Transverse colon (tissue), 4 donors: ENCODE data around the gene FKBP15. TPM values are rescaled to one million over a fixed set of nuclear protein-coding genes. Genes with fewer than 3 reads are reported as not detected.

Source experiments
- DNase-seq: peaks from one replicate; pipeline ENCODE4 v3.0.0-alpha.2; 2019
- H3K27ac ChIP-seq, 4 donors: fragments of 200-600 bp; sonication (generic); 2 replicates each; pipeline ENCODE4 v1.5.1; 2016 to 2018; ENCODE audit warnings: inconsistent platforms in 4 of 4
- H3K27me3 ChIP-seq: fragments of 200-600 bp; sonication (generic); 2 replicates; pipeline ENCODE4 v1.5.1; 2017; ENCODE audit warnings: inconsistent platforms
- H3K36me3 ChIP-seq, 4 donors: fragments of 200-600 bp; sonication (generic); 2 replicates each; pipeline ENCODE4 v1.5.1; 2017 to 2019; ENCODE audit warnings: inconsistent platforms in 4 of 4
- H3K4me1 ChIP-seq, 4 donors: fragments of 200-600 bp; sonication (generic); 2 replicates each; pipeline ENCODE4 v1.5.1; 2017 to 2020; ENCODE audit warnings: inconsistent platforms in 4 of 4
- H3K4me3 ChIP-seq, 4 donors: fragments of 200-600 bp; sonication (generic); 1 replicate in 1 of 4; 2 replicates in 3 of 4; pipeline versions ENCODE4 v1.5.1 to v1.6.1; 2017 to 2019; ENCODE audit warnings: inconsistent platforms in 4 of 4
- H3K9me3 ChIP-seq, 2 donors: fragments of 200-600 bp; sonication (generic); 2 replicates each; pipeline ENCODE4 v1.5.1; 2017 to 2019; ENCODE audit warnings: inconsistent platforms in 2 of 2
- EP300 ChIP-seq: sonication (generic); formaldehyde crosslinking; IDR thresholded peaks from one replicate; pipeline ENCODE4 v1.6.1; 2017; ENCODE audit warnings: antibody characterized with exemption, low read depth
- POLR2A ChIP-seq: fragments of 450-650 bp; IDR thresholded peaks from one replicate; pipeline ENCODE4 v1.6.1; 2016; ENCODE audit warnings: antibody characterized with exemption, mild to moderate bottlenecking, moderate library complexity
- POLR2AphosphoS5 ChIP-seq, 3 donors: sonication (generic); formaldehyde crosslinking; IDR thresholded peaks; one replicate each; pipeline ENCODE4 v1.6.1; 2016; ENCODE audit warnings: antibody characterized with exemption in 3 of 3
- WGBS, 2 donors: methylation state at CpG; one replicate each; pipeline ENCODE4 v1.1.5; 2018; ENCODE audit warnings: low coverage in 1 of 2; 5-methylcytosine and 5-hydroxymethylcytosine counted together
- in situ Hi-C, 4 donors: fragments of 200-750 bp; cut with MboI; loops; one replicate each; pipeline versions ENCODE4 v1.15.0 to v1.15.1; 2017; ENCODE audit warnings: low sequenced_read_pairs in 3 of 4, low pct_ligation_motif_present in 1 of 4, low pct_unique_long_range_greater_than_20kb in 1 of 4
- intact Hi-C: fragments of 100-400 bp; cut with DNase I; formaldehyde crosslinking; loops from one replicate; pipeline ENCODE4 v1.15.1; 2023; ENCODE audit warnings: low total_unique reads
- total RNA-seq, 4 donors: library from RNA; depleted of rRNA; stranded (reverse); fragments of >200 nt; gene quantifications; one replicate each; pipeline ENCODE4 v1.1.0, GENCODE V29; 2016
- TF ChIP-seq, protein P1 (sequence below), 5 experiments: fragments of 200-600 bp in 3 of 5; fragments of 450-650 bp in 2 of 5; sonication (generic) in 3 of 5; IDR thresholded peaks; 1 replicate in 2 of 5; 2 replicates in 3 of 5; pipeline ENCODE4 v1.5.1; 2016 to 2017; ENCODE audit warnings: antibody characterized with exemption in 5 of 5, inconsistent platforms in 3 of 5, mild to moderate bottlenecking in 2 of 5, moderate library complexity in 1 of 5

Gene FKBP15
- total RNA-seq, 4 donors from 2014 or later: 21.4 to 33.8 (median 23.3) TPM

- intact Hi-C loops: no loop called here
- Histone ChIP-seq H3K4me3 (peak overlapping the region; percentile 73 to 95 (median 80)), H3K36me3 (no peaks in the 10 kb centered on the region), H3K27ac (peak overlapping the region; percentile 89 to 95 (median 92)), H3K4me1 (peaks cover 17 to 42% (median 31%) of the 10 kb centered on the region in 4 donors), H3K27me3 (no peaks in the 10 kb centered on the region), H3K9me3 (no peaks in the 10 kb centered on the region)
- 11% methylated on average over 20 of the region's 20 CpGs; no CpG with 5 or more reads in 1 of the 2 donors for WGBS, 2 donors
- no peak for DNase-seq
- no peak for TF ChIP-seq POLR2A
- TF ChIP-seq POLR2AphosphoS5 (IDR thresholded peaks at IDR 0.05): no peak
- no peak for TF ChIP-seq EP300
- TF ChIP-seq, protein P1, sequence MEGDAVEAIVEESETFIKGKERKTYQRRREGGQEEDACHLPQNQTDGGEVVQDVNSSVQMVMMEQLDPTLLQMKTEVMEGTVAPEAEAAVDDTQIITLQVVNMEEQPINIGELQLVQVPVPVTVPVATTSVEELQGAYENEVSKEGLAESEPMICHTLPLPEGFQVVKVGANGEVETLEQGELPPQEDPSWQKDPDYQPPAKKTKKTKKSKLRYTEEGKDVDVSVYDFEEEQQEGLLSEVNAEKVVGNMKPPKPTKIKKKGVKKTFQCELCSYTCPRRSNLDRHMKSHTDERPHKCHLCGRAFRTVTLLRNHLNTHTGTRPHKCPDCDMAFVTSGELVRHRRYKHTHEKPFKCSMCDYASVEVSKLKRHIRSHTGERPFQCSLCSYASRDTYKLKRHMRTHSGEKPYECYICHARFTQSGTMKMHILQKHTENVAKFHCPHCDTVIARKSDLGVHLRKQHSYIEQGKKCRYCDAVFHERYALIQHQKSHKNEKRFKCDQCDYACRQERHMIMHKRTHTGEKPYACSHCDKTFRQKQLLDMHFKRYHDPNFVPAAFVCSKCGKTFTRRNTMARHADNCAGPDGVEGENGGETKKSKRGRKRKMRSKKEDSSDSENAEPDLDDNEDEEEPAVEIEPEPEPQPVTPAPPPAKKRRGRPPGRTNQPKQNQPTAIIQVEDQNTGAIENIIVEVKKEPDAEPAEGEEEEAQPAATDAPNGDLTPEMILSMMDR (IDR thresholded peaks at IDR 0.05): no peak
- in situ Hi-C loops: no loop called here
Measured at GRCh38 chr9:113221800-113222481, 864 bp upstream of the FKBP15 start.

- Histone ChIP-seq H3K27ac (peak overlapping the region; percentile 89 to 95 (median 92)), H3K4me1 (peaks cover 17 to 46% (median 31%) of the 10 kb centered on the region in 4 donors), H3K27me3 (no peaks in the 10 kb centered on the region), H3K36me3 (no peaks in the 10 kb centered on the region), H3K4me3 (peak overlapping the region; percentile 73 to 95 (median 81)), H3K9me3 (no peaks in the 10 kb centered on the region)
- TF ChIP-seq POLR2A (no peak), POLR2AphosphoS5 (IDR thresholded peaks at IDR 0.05) (no peak), EP300 (no peak)
- TF ChIP-seq, protein P1 (IDR thresholded peaks at IDR 0.05): no peak
- no peak for DNase-seq
- in situ Hi-C loops: no loop called here
- WGBS, 2 donors: 4% methylated on average over 7 to 11 of the region's 11 CpGs
- intact Hi-C loops: no loop called here
Measured at GRCh38 chr9:113220467-113221002, 542 bp downstream of the FKBP15 start.

DNA sequence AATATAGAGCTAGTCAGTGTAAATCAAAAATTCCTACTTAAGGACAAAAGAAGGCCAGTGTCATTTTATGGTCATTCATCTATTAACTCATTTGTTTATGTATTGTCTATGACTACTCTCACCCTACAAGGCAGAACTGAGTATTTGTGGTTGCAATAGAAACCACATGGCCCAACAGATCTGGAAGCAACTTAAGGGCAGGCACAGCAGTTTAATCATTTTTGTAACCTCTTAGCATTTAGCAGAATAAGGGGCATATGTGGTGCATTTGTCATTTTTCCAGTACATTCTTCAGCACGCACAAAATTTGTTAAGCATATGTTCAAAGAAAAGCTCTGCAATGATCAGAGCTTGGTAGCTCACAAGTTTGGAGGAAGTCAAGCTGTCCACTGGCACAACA is 1.1 kb downstream of the FKBP15 start:
- Histone ChIP-seq H3K27me3 (no peaks in the 10 kb centered on the region), H3K27ac (peak overlapping the region; percentile 89 to 95 (median 92)), H3K4me1 (peaks cover 17 to 46% (median 31%) of the 10 kb centered on the region in 4 donors), H3K9me3 (no peaks in the 10 kb centered on the region), H3K36me3 (no peaks in the 10 kb centered on the region), H3K4me3 (peak overlapping the region in 3 of 4 donors; percentile 73 to 95 (median 85))
- intact Hi-C loops: no loop called here
- in situ Hi-C loops: no loop called here
- no peak for TF ChIP-seq POLR2A
- TF ChIP-seq, protein P1 (IDR thresholded peaks at IDR 0.05): no peak
- TF ChIP-seq POLR2AphosphoS5 (IDR thresholded peaks at IDR 0.05): no peak
- no peak for TF ChIP-seq EP300
- 27 to 50% methylated on average over 1 of the region's 1 CpG for whole genome bisulfite sequencing, 2 donors
- DNase-seq: no peak

- Histone ChIP-seq H3K27ac (peak overlapping the region; percentile 37 to 95 (median 92)), H3K4me1 (peaks cover 17 to 46% (median 31%) of the 10 kb centered on the region in 4 donors)
- TF ChIP-seq, protein P1 (IDR thresholded peaks at IDR 0.05): no peak
- TF ChIP-seq POLR2AphosphoS5 (IDR thresholded peaks at IDR 0.05): no peak
- no peak for TF ChIP-seq POLR2A
- TF ChIP-seq EP300: no peak
Measured at GRCh38 chr9:113219186-113219936, 1.7 kb downstream of the FKBP15 start.

More at GRCh38 chr9:113219186-113219936, 1.7 kb downstream of the FKBP15 start:
- no peak for DNase-seq
- in situ Hi-C loops: no loop called here
- WGBS, 2 donors: 36 to 57% methylated on average over 3 of the region's 3 CpGs
- intact Hi-C loops: no loop called here
- Histone ChIP-seq H3K36me3 (no peaks in the 10 kb centered on the region), H3K27me3 (no peaks in the 10 kb centered on the region), H3K9me3 (no peaks in the 10 kb centered on the region), H3K4me3 (peak overlapping the region in 1 of 4 donors; percentile 95)
